Liver (tissue), 9 donors: Measurements from ENCODE around the gene PARD3. TPM values are rescaled to one million over a fixed set of nuclear protein-coding genes. Genes with fewer than 3 reads are reported as not detected.

Source experiments
- DNase-seq: peaks from one replicate; pipeline ENCODE4 v3.0.0-alpha.2; 2017; ENCODE audit warnings: low spot score
- H3K27ac ChIP-seq, 2 donors: one replicate each; pipeline ENCODE4 v1.7.0; 2013; ENCODE audit warnings: inconsistent platforms in 2 of 2, low read length in 2 of 2, control low read depth in 1 of 2, low read depth in 1 of 2, mild to moderate bottlenecking in 1 of 2
- H3K27me3 ChIP-seq, 4 donors: one replicate each; pipeline versions ENCODE4 v1.6.1 to v1.7.0; 2013; ENCODE audit warnings: low read length in 3 of 4, inconsistent platforms in 1 of 4, mild to moderate bottlenecking in 1 of 4, moderate library complexity in 1 of 4; ENCODE audit not compliant: control insufficient read depth in 4 of 4, insufficient read depth in 4 of 4
- H3K36me3 ChIP-seq, 4 donors: one replicate each; pipeline versions ENCODE4 v1.6.1 to v1.7.0; 2013; ENCODE audit warnings: low read length in 3 of 4, mild to moderate bottlenecking in 3 of 4, low read depth in 1 of 4, moderate library complexity in 1 of 4; ENCODE audit not compliant: control insufficient read depth in 4 of 4, insufficient read depth in 3 of 4
- H3K4me1 ChIP-seq, 4 donors: one replicate each; pipeline versions ENCODE4 v1.6.1 to v1.7.0; 2013; ENCODE audit warnings: low read length in 3 of 4, mild to moderate bottlenecking in 3 of 4, moderate library complexity in 1 of 4; ENCODE audit not compliant: control insufficient read depth in 4 of 4, insufficient read depth in 4 of 4
- H3K4me3 ChIP-seq, 3 donors: one replicate each; pipeline versions ENCODE4 v1.6.1 to v1.7.0; 2013; ENCODE audit warnings: low read length in 3 of 3, control low read depth in 1 of 3, low read depth in 1 of 3, mild to moderate bottlenecking in 1 of 3
- H3K9ac ChIP-seq, 2 donors: one replicate each; pipeline ENCODE4 v1.7.0; 2013; ENCODE audit warnings: low read length in 2 of 2, mild to moderate bottlenecking in 2 of 2, moderate library complexity in 2 of 2, control low read depth in 1 of 2, low read depth in 1 of 2
- H3K9me3 ChIP-seq, 4 donors: one replicate each; pipeline versions ENCODE4 v1.6.1 to v1.7.0; 2013; ENCODE audit warnings: low read length in 3 of 4; ENCODE audit not compliant: control insufficient read depth in 4 of 4
- ATF3 ChIP-seq: IDR thresholded peaks from 2 replicates; pipeline ENCODE4 v1.6.1; 2016; ENCODE audit warnings: antibody characterized with exemption
- EGR1 ChIP-seq, 2 donors: IDR thresholded peaks; 2 replicates each; pipeline ENCODE4 v1.6.1; 2016 to 2018; ENCODE audit warnings: antibody characterized with exemption in 2 of 2, low read depth in 2 of 2
- FOXA2 ChIP-seq: IDR thresholded peaks from 2 replicates; pipeline ENCODE4 v1.6.1; 2016; ENCODE audit warnings: antibody characterized with exemption
- GABPA ChIP-seq, 2 donors: IDR thresholded peaks in 1 of 2; conservative IDR thresholded peaks in 1 of 2; 2 replicates each; pipeline ENCODE4 v1.6.1; 2016; ENCODE audit warnings: antibody characterized with exemption in 2 of 2, mild to moderate bottlenecking in 1 of 2, moderate library complexity in 1 of 2
- HNF4A ChIP-seq, 2 donors: conservative IDR thresholded peaks; 2 replicates each; pipeline ENCODE4 v1.6.1; 2016; ENCODE audit warnings: antibody characterized with exemption in 2 of 2, mild to moderate bottlenecking in 2 of 2
- JUND ChIP-seq, 2 donors: IDR thresholded peaks; 2 replicates each; pipeline ENCODE4 v1.6.1; 2016; ENCODE audit warnings: antibody characterized with exemption in 2 of 2
- RAD21 ChIP-seq, 2 donors: IDR thresholded peaks; 2 replicates each; pipeline ENCODE4 v1.6.1; 2016; ENCODE audit warnings: antibody characterized with exemption in 2 of 2, mild to moderate bottlenecking in 2 of 2
- REST ChIP-seq: IDR thresholded peaks from 2 replicates; pipeline ENCODE4 v1.6.1; 2016; ENCODE audit warnings: antibody characterized with exemption, mild to moderate bottlenecking
- RXRA ChIP-seq, 2 donors: IDR thresholded peaks; 2 replicates each; pipeline ENCODE4 v1.6.1; 2017 to 2018; ENCODE audit warnings: antibody characterized with exemption in 2 of 2, mild to moderate bottlenecking in 1 of 2
- SP1 ChIP-seq: IDR thresholded peaks from 2 replicates; pipeline ENCODE4 v1.6.1; 2018; ENCODE audit warnings: antibody characterized with exemption, mild to moderate bottlenecking
- TAF1 ChIP-seq: conservative IDR thresholded peaks from 2 replicates; pipeline ENCODE4 v1.6.1; 2016; ENCODE audit warnings: antibody characterized with exemption, mild to moderate bottlenecking
- YY1 ChIP-seq: IDR thresholded peaks from 2 replicates; pipeline ENCODE4 v1.6.1; 2016; ENCODE audit warnings: antibody characterized with exemption, mild to moderate bottlenecking
- ZBTB33 ChIP-seq: IDR thresholded peaks from 2 replicates; pipeline ENCODE4 v1.6.1; 2016; ENCODE audit warnings: antibody characterized with exemption
- WGBS: extraction: QIAGEN DNeasy Blood & Tissue Kit; methylation state at CpG from one replicate; pipeline ENCODE4 v1.1.7; 2013; 5-methylcytosine and 5-hydroxymethylcytosine counted together
- polyA plus RNA-seq, 2 donors: library from polyadenylated mRNA; stranded (reverse) in 1 of 2; unstranded in 1 of 2; fragments of 200-250 nt in 1 of 2; fragments of >200 nt in 1 of 2; fragmentation: Nextera tagmentation in 1 of 2; extraction: Ambion mirVana in 1 of 2; gene quantifications; one replicate each; pipeline versions ENCODE4 v1.2.1 to v1.2.3, GENCODE V29; 2013 to 2015
- total RNA-seq, 2 donors: library from RNA; depleted of rRNA; stranded (reverse); fragments of >200 nt; gene quantifications; one replicate each; pipeline ENCODE4 v1.2.3, GENCODE V29; 2014
- TF ChIP-seq, protein P1 (sequence below): fragments of 150-350 bp; IDR thresholded peaks from 2 replicates; pipeline ENCODE4 v1.5.1; 2017; ENCODE audit warnings: improper control_type of control experiment, low read depth, low read length; ENCODE audit not compliant: missing input control
- donor health status: healthy.
- donor health status: healthy.
- donor health status: healthy.
- donor health status: healthy.
- donor health status: healthy.

PARD3 gene
- total and polyA plus RNA-seq, 4 donors, result 12.3 to 43.8 (median 13.5) TPM

DNA sequence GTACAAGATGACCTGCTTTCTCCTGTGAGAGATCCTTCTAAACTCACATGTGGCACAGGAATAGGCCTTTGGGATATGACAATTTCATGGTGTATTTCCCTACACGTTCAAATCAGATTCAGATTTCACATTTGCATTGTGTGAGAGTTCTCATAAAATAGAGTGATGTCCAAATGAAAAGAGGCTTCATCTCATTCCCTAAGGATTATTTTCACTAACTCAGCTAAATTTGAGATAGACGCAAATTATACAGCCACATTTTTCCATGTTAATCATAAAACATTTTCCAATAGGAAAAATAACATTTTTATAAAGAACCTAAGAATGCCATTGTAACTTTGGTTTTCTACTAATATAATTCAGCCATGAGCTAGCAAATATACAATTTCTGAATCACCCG lies 35.5 kb upstream of the PARD3 start:
- H3K4me1 ChIP-seq, result no peaks in the 10 kb centered on the region
- WGBS, result 88% methylated on average over 3 of the region's 3 CpGs

DNA sequence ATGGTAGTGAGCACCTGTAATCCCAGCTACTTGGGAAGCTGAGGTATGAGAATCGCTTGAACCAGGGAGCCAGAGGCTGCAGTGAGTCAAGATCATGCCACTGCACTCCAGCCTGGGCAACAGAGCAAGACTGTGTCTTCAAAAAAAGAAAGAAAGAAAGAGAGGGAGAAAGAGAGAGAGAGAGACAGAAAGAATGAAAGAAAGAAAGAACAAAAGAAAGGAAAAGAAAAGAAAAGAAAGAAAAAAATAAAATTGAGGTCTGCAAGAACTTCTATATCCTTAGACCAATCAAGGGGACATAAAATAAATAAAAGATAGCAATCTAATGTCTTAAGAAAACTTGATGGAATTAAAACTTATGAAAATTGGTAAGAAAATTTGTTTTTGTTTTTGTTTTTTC lies 34.9 kb upstream of the PARD3 start:
- Histone ChIP-seq H3K9ac (no peak overlapping the region), H3K27ac (no peak overlapping the region), H3K27me3 (no peaks in the 10 kb centered on the region), H3K36me3 (no peaks in the 10 kb centered on the region), H3K4me1 (no peaks in the 10 kb centered on the region), H3K9me3 (no peaks in the 10 kb centered on the region), H3K4me3 (no peak overlapping the region)
- no peak for TF ChIP-seq RXRA (IDR thresholded peaks at IDR 0.05)
- no peak for TF ChIP-seq HNF4A (conservative IDR thresholded peaks at IDR 0.05)
- 92% methylated on average over 1 of the region's 1 CpG for WGBS
- DNase-seq, result no peak

More for the DNA sequence above, 35.5 kb upstream of the PARD3 start:
- no peak overlapping the region for H3K9ac ChIP-seq
- no peaks in the 10 kb centered on the region for H3K36me3 ChIP-seq
- H3K27me3 ChIP-seq, result no peaks in the 10 kb centered on the region
- no peaks in the 10 kb centered on the region for H3K9me3 ChIP-seq
- no peak overlapping the region for H3K4me3 ChIP-seq
- DNase-seq, result no peak
- TF ChIP-seq RAD21 (IDR thresholded peaks at IDR 0.05), result no peak
- TF ChIP-seq, protein P1, sequence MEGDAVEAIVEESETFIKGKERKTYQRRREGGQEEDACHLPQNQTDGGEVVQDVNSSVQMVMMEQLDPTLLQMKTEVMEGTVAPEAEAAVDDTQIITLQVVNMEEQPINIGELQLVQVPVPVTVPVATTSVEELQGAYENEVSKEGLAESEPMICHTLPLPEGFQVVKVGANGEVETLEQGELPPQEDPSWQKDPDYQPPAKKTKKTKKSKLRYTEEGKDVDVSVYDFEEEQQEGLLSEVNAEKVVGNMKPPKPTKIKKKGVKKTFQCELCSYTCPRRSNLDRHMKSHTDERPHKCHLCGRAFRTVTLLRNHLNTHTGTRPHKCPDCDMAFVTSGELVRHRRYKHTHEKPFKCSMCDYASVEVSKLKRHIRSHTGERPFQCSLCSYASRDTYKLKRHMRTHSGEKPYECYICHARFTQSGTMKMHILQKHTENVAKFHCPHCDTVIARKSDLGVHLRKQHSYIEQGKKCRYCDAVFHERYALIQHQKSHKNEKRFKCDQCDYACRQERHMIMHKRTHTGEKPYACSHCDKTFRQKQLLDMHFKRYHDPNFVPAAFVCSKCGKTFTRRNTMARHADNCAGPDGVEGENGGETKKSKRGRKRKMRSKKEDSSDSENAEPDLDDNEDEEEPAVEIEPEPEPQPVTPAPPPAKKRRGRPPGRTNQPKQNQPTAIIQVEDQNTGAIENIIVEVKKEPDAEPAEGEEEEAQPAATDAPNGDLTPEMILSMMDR, result no peak
- TF ChIP-seq YY1, result no peak
- TF ChIP-seq JUND (IDR thresholded peaks at IDR 0.05), result no peak
- TF ChIP-seq ATF3, result no peak
- TF ChIP-seq EGR1 (IDR thresholded peaks at IDR 0.05; ENCODE audit: low read depth in 2 of 2), result no peak
- H3K27ac ChIP-seq, result no peak overlapping the region

GRCh38 chr10:34845070-34845469 lies 30.0 kb upstream of the PARD3 start:
- no peak for TF ChIP-seq RXRA (IDR thresholded peaks at IDR 0.05)
- no peak for TF ChIP-seq TAF1
- no peak for TF ChIP-seq REST
- no peak for TF ChIP-seq JUND (IDR thresholded peaks at IDR 0.05)
- TF ChIP-seq, protein P1, result no peak
- no peak for TF ChIP-seq ATF3
- TF ChIP-seq EGR1 (IDR thresholded peaks at IDR 0.05; ENCODE audit: low read depth in 2 of 2), result no peak
- TF ChIP-seq FOXA2, result no peak
- TF ChIP-seq RAD21 (IDR thresholded peaks at IDR 0.05), result no peak
- TF ChIP-seq SP1, result no peak
- TF ChIP-seq ZBTB33, result no peak
- TF ChIP-seq GABPA (IDR thresholded peaks at IDR 0.05 in 1 of 2, conservative IDR thresholded peaks at IDR 0.05 in 1 of 2), result no peak
- Histone ChIP-seq H3K36me3 (no peaks in the 10 kb centered on the region), H3K9me3 (no peaks in the 10 kb centered on the region), H3K4me1 (no peaks in the 10 kb centered on the region), H3K27ac (no peak overlapping the region), H3K27me3 (no peaks in the 10 kb centered on the region), H3K9ac (no peak overlapping the region), H3K4me3 (no peak overlapping the region)
- 93% methylated on average over 2 of the region's 2 CpGs for WGBS
- no peak for DNase-seq
